ENCODE results near the gene FANCE.

Gene FANCE

DNA sequence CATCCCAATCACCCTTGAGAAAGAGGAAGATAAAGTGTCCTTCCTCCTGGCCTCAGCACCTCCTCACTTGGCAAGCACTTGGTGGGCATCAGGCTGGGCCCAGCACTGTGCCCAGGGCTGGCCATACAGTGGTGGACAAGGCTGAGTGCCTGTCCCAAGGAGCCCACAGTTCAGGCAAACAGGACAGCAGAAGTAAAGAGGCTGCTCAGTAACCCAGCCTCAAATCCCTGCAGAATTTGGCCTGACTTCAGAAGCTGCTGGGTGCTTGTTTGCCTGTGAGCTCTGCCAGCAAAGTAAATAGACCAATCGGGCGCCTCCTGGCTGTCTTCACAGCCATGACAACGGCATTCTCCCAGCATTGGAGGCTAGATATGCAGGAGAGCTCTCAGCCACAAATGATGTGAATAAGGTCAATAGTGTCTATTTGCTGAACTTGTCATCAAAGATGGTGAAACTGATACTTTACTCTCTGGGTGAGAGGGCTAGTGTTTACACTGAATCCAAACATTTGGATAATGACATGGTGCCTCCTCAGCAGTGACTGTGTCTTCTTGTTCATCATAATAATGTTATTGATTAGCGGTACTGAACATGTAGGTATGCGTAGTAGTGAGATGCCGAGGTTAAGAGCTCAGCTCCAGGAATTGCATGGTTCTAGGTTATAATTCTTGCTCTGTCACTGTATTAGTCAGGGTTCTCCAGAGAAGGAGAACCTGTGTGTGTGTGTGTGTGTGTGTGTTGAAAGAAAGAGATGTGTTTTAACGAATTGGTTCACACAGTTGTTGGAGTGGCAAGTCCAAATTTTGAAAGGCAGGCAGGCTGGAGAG lies 36.9 kb upstream of the FANCE start:
- Histone ChIP-seq H3K27me3 (ENCODE audit: control insufficient read depth, insufficient read depth, low read length) (no peaks in the 10 kb centered on the region), H3K36me3 (ENCODE audit: control insufficient read depth, insufficient read depth, low read length) (peaks cover 5% of the 10 kb centered on the region), H3K4me1 (ENCODE audit: control insufficient read depth, insufficient read depth, low read length) (peaks cover 11% of the 10 kb centered on the region), H3K4me3 (ENCODE audit: low read depth, low read length) (no peak overlapping the region), H3K9me3 (ENCODE audit: control insufficient read depth, insufficient read depth, low read depth, low read length) (no peaks in the 10 kb centered on the region), H3K9ac (ENCODE audit: low read length) (no peak overlapping the region), H3K27ac (ENCODE audit: low read depth, low read length) (no peak overlapping the region)

DNA sequence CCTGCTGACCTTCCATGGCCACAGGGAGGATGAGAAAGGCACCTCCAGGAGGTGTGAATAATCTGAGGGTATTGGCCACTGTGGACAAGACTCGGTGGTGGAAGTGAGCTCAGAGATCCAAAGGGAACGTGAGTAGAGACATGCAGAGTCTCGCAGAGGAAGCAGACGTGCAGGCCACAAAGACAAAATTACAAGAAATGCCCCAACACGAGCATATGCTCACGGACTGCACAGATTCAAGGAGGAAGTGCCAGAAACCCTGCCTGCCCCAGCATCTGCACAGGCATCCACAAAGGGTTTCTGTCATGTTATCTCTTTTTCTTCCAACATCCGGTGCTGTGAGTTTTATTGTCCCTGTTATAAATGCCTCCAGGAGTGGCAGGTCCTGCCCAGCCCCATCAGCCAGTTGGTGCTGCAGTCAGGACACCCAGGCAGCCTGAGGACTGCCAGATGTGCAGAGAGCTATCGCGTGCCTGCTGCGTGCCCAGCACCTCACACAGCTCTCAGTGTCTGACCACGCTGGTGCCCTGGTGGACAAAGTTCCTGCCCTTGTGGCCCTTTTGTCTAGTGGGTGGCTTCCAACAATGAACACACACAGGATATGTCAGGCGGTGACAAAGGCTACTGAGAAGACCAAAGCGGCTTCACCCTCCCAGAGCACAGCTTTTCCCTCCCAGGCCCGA lies 34.0 kb upstream of the FANCE start:
- Histone ChIP-seq H3K4me3 (ENCODE audit: low read depth, low read length) (no peak overlapping the region), H3K4me1 (ENCODE audit: control insufficient read depth, insufficient read depth, low read length) (peaks cover 11% of the 10 kb centered on the region), H3K36me3 (ENCODE audit: control insufficient read depth, insufficient read depth, low read length) (peaks cover 7% of the 10 kb centered on the region; the same call in 1 of the 2 replicates), H3K9me3 (ENCODE audit: control insufficient read depth, insufficient read depth, low read depth, low read length) (no peaks in the 10 kb centered on the region), H3K27ac (ENCODE audit: low read depth, low read length) (no peak overlapping the region), H3K27me3 (ENCODE audit: control insufficient read depth, insufficient read depth, low read length) (no peaks in the 10 kb centered on the region), H3K9ac (ENCODE audit: low read length) (no peak overlapping the region)

DNA sequence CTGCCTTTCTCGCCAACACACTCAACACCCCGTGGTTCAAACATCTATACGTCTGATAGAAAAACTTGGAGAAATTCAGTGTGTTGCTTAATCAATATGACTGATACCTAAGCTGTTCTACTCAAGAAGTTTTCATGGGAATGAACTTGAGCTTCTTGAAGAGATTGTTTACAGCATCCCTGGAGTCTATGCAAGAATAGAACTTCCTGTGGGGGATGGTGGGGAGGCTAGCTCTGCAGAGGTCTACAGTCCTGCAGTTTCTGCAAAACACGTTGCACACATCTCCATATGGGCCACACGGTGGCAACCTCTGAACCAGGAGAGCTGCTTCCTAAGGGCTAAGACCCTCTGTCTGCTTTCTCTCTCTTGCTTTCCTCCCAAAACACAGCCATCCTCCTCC lies 32.7 kb upstream of the FANCE start:
- peaks cover 11% of the 10 kb centered on the region for H3K4me1 ChIP-seq (ENCODE audit: control insufficient read depth, insufficient read depth, low read length)

DNA sequence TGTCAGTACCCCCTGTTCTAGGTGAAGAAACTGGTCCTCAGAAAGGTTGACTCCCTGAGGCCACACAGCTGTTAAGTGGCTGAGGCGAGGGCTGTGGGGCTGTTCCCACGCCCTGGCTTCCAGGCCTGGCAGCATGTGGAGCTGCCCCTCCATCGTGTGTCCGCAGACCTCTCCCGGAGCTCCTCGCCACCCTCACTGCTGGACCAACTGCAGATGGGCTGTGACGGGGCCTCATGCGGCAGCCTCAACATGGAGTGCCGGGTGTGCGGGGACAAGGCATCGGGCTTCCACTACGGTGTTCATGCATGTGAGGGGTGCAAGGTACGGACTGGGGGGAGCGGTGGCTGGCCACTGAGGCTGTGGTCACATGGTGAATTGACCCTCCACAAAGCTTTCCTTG lies 32.2 kb upstream of the FANCE start:
- H3K4me3 ChIP-seq (ENCODE audit: low read depth, low read length): no peak overlapping the region
- peaks cover 17% of the 10 kb centered on the region for H3K36me3 ChIP-seq (ENCODE audit: control insufficient read depth, insufficient read depth, low read length)
- H3K4me1 ChIP-seq (ENCODE audit: control insufficient read depth, insufficient read depth, low read length): peaks cover 10% of the 10 kb centered on the region
- no peak overlapping the region for H3K27ac ChIP-seq (ENCODE audit: low read depth, low read length)
- H3K9me3 ChIP-seq (ENCODE audit: control insufficient read depth, insufficient read depth, low read depth, low read length): no peaks in the 10 kb centered on the region
- H3K27me3 ChIP-seq (ENCODE audit: control insufficient read depth, insufficient read depth, low read length): no peaks in the 10 kb centered on the region
- H3K9ac ChIP-seq (ENCODE audit: low read length): no peak overlapping the region

More for the DNA sequence above, 32.7 kb upstream of the FANCE start:
- Histone ChIP-seq H3K27ac (ENCODE audit: low read depth, low read length) (no peak overlapping the region), H3K36me3 (ENCODE audit: control insufficient read depth, insufficient read depth, low read length) (peaks cover 12% of the 10 kb centered on the region), H3K4me3 (ENCODE audit: low read depth, low read length) (no peak overlapping the region), H3K9me3 (ENCODE audit: control insufficient read depth, insufficient read depth, low read depth, low read length) (no peaks in the 10 kb centered on the region), H3K27me3 (ENCODE audit: control insufficient read depth, insufficient read depth, low read length) (no peaks in the 10 kb centered on the region), H3K9ac (ENCODE audit: low read length) (no peak overlapping the region)

DNA sequence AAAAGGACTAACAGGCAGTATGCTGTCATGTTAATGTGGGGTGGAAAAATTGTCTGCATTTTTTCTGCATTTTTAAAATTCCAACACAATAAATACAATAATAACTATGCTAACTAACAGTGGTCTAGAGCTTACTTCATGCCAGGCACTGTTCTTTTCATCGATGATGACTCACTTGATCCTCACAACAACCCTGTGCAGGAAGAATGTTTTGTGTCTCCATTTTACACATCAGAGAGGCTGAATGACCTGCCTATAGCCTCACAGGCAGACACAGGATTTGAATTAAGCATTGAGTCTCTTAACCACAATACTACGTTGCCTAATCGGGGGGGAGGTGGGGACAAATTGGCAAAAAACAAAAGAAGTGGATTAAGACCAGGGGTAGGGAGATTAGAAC lies 26.9 kb upstream of the FANCE start:
- peaks cover 16% of the 10 kb centered on the region for H3K4me1 ChIP-seq (ENCODE audit: control insufficient read depth, insufficient read depth, low read length)
- H3K27ac ChIP-seq (ENCODE audit: low read depth, low read length): no peak overlapping the region
- peaks cover 17% of the 10 kb centered on the region for H3K9me3 ChIP-seq (ENCODE audit: control insufficient read depth, insufficient read depth, low read depth, low read length)
- no peaks in the 10 kb centered on the region for H3K27me3 ChIP-seq (ENCODE audit: control insufficient read depth, insufficient read depth, low read length)
- H3K36me3 ChIP-seq (ENCODE audit: control insufficient read depth, insufficient read depth, low read length): peaks cover 23% of the 10 kb centered on the region
- H3K4me3 ChIP-seq (ENCODE audit: low read depth, low read length): no peak overlapping the region
- H3K9ac ChIP-seq (ENCODE audit: low read length): no peak overlapping the region

DNA sequence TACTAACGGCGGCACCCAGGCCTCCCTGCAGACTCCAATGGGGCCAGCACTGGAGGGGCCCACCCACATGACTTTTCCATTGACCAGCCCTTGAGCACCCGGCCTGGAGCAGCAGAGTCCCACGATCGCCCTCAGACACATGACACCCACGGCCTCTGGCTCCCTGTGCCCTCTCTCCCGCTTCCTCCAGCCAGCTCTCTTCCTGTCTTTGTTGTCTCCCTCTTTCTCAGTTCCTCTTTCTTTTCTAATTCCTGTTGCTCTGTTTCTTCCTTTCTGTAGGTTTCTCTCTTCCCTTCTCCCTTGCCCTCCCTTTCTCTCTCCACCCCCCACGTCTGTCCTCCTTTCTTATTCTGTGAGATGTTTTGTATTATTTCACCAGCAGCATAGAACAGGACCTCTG lies 26.1 kb upstream of the FANCE start:
- no peak overlapping the region for H3K4me3 ChIP-seq (ENCODE audit: low read depth, low read length)
- H3K9ac ChIP-seq (ENCODE audit: low read length): no peak overlapping the region
- peaks cover 16% of the 10 kb centered on the region for H3K4me1 ChIP-seq (ENCODE audit: control insufficient read depth, insufficient read depth, low read length)
- no peak overlapping the region for H3K27ac ChIP-seq (ENCODE audit: low read depth, low read length)
- no peaks in the 10 kb centered on the region for H3K27me3 ChIP-seq (ENCODE audit: control insufficient read depth, insufficient read depth, low read length)
- H3K9me3 ChIP-seq (ENCODE audit: control insufficient read depth, insufficient read depth, low read depth, low read length): peaks cover 18% of the 10 kb centered on the region
- peaks cover 23% of the 10 kb centered on the region for H3K36me3 ChIP-seq (ENCODE audit: control insufficient read depth, insufficient read depth, low read length)

DNA sequence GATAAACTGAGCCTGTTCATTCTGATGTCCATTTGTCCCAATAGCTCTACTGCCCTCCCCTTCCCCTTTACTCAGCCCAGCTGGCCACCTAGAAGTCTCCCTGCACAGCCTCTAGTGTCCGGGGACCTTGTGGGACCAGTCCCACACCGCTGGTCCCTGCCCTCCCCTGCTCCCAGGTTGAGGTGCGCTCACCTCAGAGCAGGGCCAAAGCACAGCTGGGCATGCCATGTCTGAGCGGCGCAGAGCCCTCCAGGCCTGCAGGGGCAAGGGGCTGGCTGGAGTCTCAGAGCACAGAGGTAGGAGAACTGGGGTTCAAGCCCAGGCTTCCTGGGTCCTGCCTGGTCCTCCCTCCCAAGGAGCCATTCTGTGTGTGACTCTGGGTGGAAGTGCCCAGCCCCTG lies 24.7 kb upstream of the FANCE start:
- Histone ChIP-seq H3K27ac (ENCODE audit: low read depth, low read length) (no peak overlapping the region), H3K9me3 (ENCODE audit: control insufficient read depth, insufficient read depth, low read depth, low read length) (peaks cover 18% of the 10 kb centered on the region), H3K4me3 (ENCODE audit: low read depth, low read length) (no peak overlapping the region), H3K9ac (ENCODE audit: low read length) (no peak overlapping the region), H3K36me3 (ENCODE audit: control insufficient read depth, insufficient read depth, low read length) (peaks cover 18% of the 10 kb centered on the region), H3K27me3 (ENCODE audit: control insufficient read depth, insufficient read depth, low read length) (no peaks in the 10 kb centered on the region), H3K4me1 (ENCODE audit: control insufficient read depth, insufficient read depth, low read length) (peaks cover 16% of the 10 kb centered on the region)

DNA sequence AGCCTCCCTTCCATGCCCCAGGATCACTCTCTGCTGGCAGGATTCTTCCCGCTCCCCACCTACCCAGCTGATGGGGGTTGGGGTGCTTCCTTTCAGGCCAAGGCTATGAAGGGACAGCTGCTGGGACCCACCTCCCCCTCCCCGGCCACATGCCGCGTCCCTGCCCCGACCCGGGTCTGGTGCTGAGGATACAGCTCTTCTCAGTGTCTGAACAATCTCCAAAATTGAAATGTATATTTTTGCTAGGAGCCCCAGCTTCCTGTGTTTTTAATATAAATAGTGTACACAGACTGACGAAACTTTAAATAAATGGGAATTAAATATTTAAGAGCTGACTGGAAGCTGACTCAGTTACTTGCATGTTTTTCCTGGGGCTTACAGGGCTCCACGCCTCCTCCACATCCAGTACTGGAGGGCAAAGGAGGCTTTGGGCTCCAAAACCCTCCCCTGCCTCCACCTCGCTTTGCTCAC lies 24.3 kb upstream of the FANCE start:
- no peak overlapping the region for H3K4me3 ChIP-seq (ENCODE audit: low read depth, low read length)
- H3K9me3 ChIP-seq (ENCODE audit: control insufficient read depth, insufficient read depth, low read depth, low read length): peaks cover 18% of the 10 kb centered on the region
- no peaks in the 10 kb centered on the region for H3K27me3 ChIP-seq (ENCODE audit: control insufficient read depth, insufficient read depth, low read length)
- H3K36me3 ChIP-seq (ENCODE audit: control insufficient read depth, insufficient read depth, low read length): peaks cover 16% of the 10 kb centered on the region
- no peak overlapping the region for H3K9ac ChIP-seq (ENCODE audit: low read length)
- no peak overlapping the region for H3K27ac ChIP-seq (ENCODE audit: low read depth, low read length)
- peaks cover 16% of the 10 kb centered on the region for H3K4me1 ChIP-seq (ENCODE audit: control insufficient read depth, insufficient read depth, low read length)

DNA sequence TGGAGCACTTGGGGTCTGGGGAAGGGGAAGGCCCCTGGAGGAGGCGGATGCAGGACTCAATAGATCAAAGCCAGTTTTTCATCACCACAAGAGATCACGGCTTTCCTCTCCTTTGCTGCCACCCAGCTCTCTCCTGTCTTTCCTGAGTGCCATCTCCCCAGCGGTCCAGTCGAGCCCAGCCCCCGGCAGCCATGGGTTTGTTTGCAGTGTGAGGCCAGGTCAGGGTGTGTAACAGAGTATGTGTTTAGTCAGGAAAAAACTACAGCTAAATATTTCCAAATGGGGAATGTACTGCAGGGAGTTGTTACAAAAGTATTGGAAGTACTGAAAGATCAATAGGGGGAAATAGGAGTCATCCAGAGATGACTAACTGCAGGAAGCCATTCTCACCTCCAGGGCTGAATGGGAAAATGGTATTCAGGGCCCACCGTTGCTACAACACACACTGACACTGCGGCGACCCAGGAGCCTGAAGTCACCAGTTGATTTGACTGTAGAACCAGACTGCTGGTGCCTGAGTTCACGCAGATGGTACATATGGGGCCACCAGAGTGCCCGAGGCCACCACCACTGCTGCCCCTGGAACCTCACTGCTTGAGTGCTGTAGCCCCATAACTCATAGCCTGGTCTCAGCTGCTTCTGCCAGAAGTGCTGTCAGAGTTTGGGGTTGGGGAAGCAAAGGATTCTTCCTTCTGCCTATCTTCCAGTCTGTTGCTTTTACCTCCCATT lies 23.6 kb upstream of the FANCE start:
- no peak overlapping the region for H3K9ac ChIP-seq (ENCODE audit: low read length)

DNA sequence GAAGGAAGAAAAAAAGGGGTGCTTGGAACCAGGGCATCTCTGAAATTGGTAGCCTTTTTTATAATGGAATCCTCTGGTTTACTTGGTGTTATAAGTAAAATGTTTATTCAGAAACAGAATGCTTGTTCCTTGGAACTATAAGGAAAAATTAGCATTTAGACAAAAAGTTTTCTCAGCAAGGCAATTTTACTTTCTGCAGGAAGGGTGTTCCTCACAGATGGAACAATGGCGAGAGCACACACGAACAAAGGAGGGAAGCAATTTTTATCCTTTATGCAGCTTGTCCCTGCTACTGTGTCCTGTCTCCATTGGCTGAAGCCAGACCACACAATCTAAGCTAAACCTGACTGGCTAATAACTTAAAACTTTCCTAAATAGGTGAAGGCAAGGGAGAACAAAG lies 22.7 kb upstream of the FANCE start:
- peaks cover 10% of the 10 kb centered on the region for H3K36me3 ChIP-seq (ENCODE audit: control insufficient read depth, insufficient read depth, low read length)

More for the DNA sequence above, 23.6 kb upstream of the FANCE start:
- H3K4me1 ChIP-seq (ENCODE audit: control insufficient read depth, insufficient read depth, low read length): peaks cover 16% of the 10 kb centered on the region
- H3K9me3 ChIP-seq (ENCODE audit: control insufficient read depth, insufficient read depth, low read depth, low read length): peaks cover 18% of the 10 kb centered on the region
- peaks cover 16% of the 10 kb centered on the region for H3K36me3 ChIP-seq (ENCODE audit: control insufficient read depth, insufficient read depth, low read length)
- H3K27ac ChIP-seq (ENCODE audit: low read depth, low read length): no peak overlapping the region
- no peaks in the 10 kb centered on the region for H3K27me3 ChIP-seq (ENCODE audit: control insufficient read depth, insufficient read depth, low read length)
- no peak overlapping the region for H3K4me3 ChIP-seq (ENCODE audit: low read depth, low read length)

DNA sequence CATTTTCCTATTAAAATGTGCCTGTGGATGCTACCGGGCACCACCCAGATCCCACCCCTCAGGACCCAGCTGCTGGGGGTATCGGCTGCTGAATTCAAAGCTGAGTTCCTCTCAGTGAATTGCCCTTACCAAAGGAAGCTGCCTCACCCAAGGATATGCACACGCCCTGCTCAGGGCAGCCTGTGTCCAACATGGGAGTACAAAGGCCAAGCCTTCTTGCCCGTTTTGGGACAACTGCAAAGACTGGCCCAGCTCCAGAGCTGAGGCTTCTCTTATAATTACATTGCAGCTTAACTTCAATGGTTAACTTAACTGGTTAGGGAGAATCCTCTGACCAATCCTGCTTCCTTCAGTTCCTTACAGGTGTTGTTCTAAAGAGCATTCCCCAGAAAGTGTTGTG lies 19.8 kb upstream of the FANCE start:
- no peaks in the 10 kb centered on the region for H3K27me3 ChIP-seq (ENCODE audit: control insufficient read depth, insufficient read depth, low read length)
- H3K4me1 ChIP-seq (ENCODE audit: control insufficient read depth, insufficient read depth, low read length): peaks cover 20% of the 10 kb centered on the region
- H3K9ac ChIP-seq (ENCODE audit: low read length): no peak overlapping the region
- no peaks in the 10 kb centered on the region for H3K36me3 ChIP-seq (ENCODE audit: control insufficient read depth, insufficient read depth, low read length)
- H3K27ac ChIP-seq (ENCODE audit: low read depth, low read length): no peak overlapping the region
- H3K9me3 ChIP-seq (ENCODE audit: control insufficient read depth, insufficient read depth, low read depth, low read length): peaks cover 18% of the 10 kb centered on the region
- no peak overlapping the region for H3K4me3 ChIP-seq (ENCODE audit: low read depth, low read length)

More for the DNA sequence above, 22.7 kb upstream of the FANCE start:
- Histone ChIP-seq H3K9me3 (ENCODE audit: control insufficient read depth, insufficient read depth, low read depth, low read length) (peaks cover 18% of the 10 kb centered on the region), H3K4me1 (ENCODE audit: control insufficient read depth, insufficient read depth, low read length) (peaks cover 16% of the 10 kb centered on the region), H3K27me3 (ENCODE audit: control insufficient read depth, insufficient read depth, low read length) (no peaks in the 10 kb centered on the region), H3K27ac (ENCODE audit: low read depth, low read length) (no peak overlapping the region), H3K4me3 (ENCODE audit: low read depth, low read length) (no peak overlapping the region), H3K9ac (ENCODE audit: low read length) (no peak overlapping the region)
